Hepatocyte (in vitro differentiated cells): ENCODE measurements around the gene TNFRSF4. TPM values are rescaled to one million over a fixed set of nuclear protein-coding genes. Genes with fewer than 3 reads are reported as not detected.

Experiments
- DNase-seq: peaks from one replicate; pipeline ENCODE4 v3.0.0-alpha.2; 2016; ENCODE audit warnings: low spot score
- H2AFZ ChIP-seq: fragments of 200-600 bp; sonication (generic); 2 replicates; pipeline ENCODE4 v1.6.0; 2016; ENCODE audit warnings: antibody characterized with exemption, mild to moderate bottlenecking
- H3K27ac ChIP-seq: fragments of 200-600 bp; sonication (generic); 2 replicates; pipeline ENCODE4 v1.5.1; 2016; ENCODE audit warnings: mild to moderate bottlenecking
- H3K27me3 ChIP-seq: fragments of 200-600 bp; sonication (generic); 2 replicates; pipeline ENCODE4 v1.6.1; 2016
- H3K36me3 ChIP-seq: fragments of 200-600 bp; sonication (generic); replicated peaks from 2 replicates; pipeline ENCODE4 v1.5.1; 2016; ENCODE audit warnings: low read depth; ENCODE audit not compliant: insufficient read depth
- H3K4me1 ChIP-seq: fragments of 200-600 bp; sonication (generic); 2 replicates; pipeline ENCODE4 v1.5.1; 2016; ENCODE audit warnings: mild to moderate bottlenecking, moderate library complexity; ENCODE audit not compliant: insufficient read depth
- H3K4me2 ChIP-seq: fragments of 200-600 bp; sonication (generic); 2 replicates; pipeline ENCODE4 v1.6.0; 2016
- H3K4me3 ChIP-seq: fragments of 200-600 bp; sonication (generic); 2 replicates; pipeline ENCODE4 v1.5.1; 2016; ENCODE audit warnings: mild to moderate bottlenecking
- H3K79me2 ChIP-seq: fragments of 200-600 bp; sonication (generic); 2 replicates; pipeline ENCODE4 v1.6.0; 2017; ENCODE audit warnings: mild to moderate bottlenecking
- H3K9me2 ChIP-seq: fragments of 200-600 bp; sonication (generic); replicated peaks from 2 replicates; pipeline ENCODE4 v1.6.0; 2017; ENCODE audit warnings: mild to moderate bottlenecking; ENCODE audit not compliant: insufficient read depth
- H3K9me3 ChIP-seq: fragments of 200-600 bp; sonication (generic); 2 replicates; pipeline ENCODE4 v1.5.1; 2016; ENCODE audit warnings: low read depth, mild to moderate bottlenecking
- H4K20me1 ChIP-seq: fragments of 200-600 bp; sonication (generic); 2 replicates; pipeline ENCODE4 v1.6.0; 2016; ENCODE audit warnings: mild to moderate bottlenecking; ENCODE audit not compliant: insufficient read depth, poor library complexity, severe bottlenecking
- CTCF ChIP-seq: fragments of 200-600 bp; sonication (generic); IDR thresholded peaks from 2 replicates; pipeline ENCODE4 v1.5.1; 2016; ENCODE audit warnings: antibody characterized with exemption, mild to moderate bottlenecking; ENCODE audit not compliant: poor library complexity
- EZH2 ChIP-seq: fragments of 200-600 bp; sonication (generic); IDR thresholded peaks from 2 replicates; pipeline ENCODE4 v1.6.1; 2016; ENCODE audit warnings: antibody characterized with exemption, mild to moderate bottlenecking, borderline replicate concordance
- EZH2phosphoT487 ChIP-seq: fragments of 200-600 bp; sonication (generic); IDR thresholded peaks from one replicate; pipeline ENCODE4 v1.6.1; 2018; ENCODE audit warnings: antibody characterized with exemption, mild to moderate bottlenecking, low read depth, moderate library complexity; ENCODE audit not compliant: unreplicated experiment, severe bottlenecking
- WGBS: methylation state at CpG from one replicate; pipeline ENCODE4 v1.1.6; 2016; ENCODE audit warnings: low lambda C conversion rate; ENCODE audit errors: missing lambda C conversion rate; 5-methylcytosine and 5-hydroxymethylcytosine counted together
- polyA plus RNA-seq: library from polyadenylated mRNA; unstranded; fragments of >200 nt; fragmentation: Nextera tagmentation; extraction: Ambion mirVana; gene quantifications from 2 replicates; pipeline ENCODE4 v1.2.1, GENCODE V29; 2016
- total RNA-seq: library from RNA; depleted of rRNA; stranded (reverse); fragments of >200 nt; gene quantifications from 2 replicates; pipeline ENCODE4 v1.2.3, GENCODE V29; 2014

Gene TNFRSF4
- total and polyA plus RNA-seq, 2 experiments from 2014 or later, result not detected

DNA sequence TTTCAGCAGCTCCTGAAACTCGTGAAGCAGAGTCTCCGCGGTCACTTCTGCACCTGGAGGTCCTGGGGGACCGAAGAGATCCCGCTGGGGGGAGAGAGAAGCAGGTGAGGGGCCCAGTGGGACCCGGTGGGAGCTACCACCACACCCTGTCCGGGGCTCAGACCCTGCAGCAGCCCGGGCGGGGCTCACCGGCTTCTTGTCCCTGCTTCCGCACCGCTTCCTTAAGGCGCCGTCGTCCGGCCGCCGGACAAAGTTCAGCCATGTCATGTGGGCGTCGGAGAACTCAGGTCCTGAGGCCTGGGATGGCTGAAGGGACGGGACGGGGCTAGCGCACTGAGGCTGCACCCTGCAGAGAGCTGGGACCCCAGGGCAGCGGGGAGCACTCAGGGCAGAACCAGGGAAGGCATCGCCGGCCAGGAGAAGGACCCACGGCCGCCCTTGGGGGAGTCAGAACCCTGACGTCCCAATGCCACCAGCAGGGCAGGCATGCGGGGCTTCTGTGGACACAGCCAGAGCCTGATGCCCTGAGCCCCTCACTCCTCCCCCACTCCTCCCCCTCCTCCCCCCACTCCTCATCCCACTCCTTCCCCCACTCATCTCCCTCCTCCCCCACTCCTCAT is 30.3 kb upstream of the TNFRSF4 start:
- TF ChIP-seq CTCF (no peak), EZH2phosphoT487 (no peak), EZH2 (no peak)
- Histone ChIP-seq H3K9me3 (no peaks in the 10 kb centered on the region), H3K36me3 (no peaks in the 10 kb centered on the region), H3K4me1 (peaks cover 3% of the 10 kb centered on the region), H3K27me3 (peaks cover 24% of the 10 kb centered on the region), H2AFZ (no peak overlapping the region), H3K4me3 (no peak overlapping the region), H3K4me2 (peak overlapping the region; percentile 65), H4K20me1 (no peaks in the 10 kb centered on the region), H3K9me2 (no peaks in the 10 kb centered on the region), H3K79me2 (no peaks in the 10 kb centered on the region), H3K27ac (no peak overlapping the region)
- 79% methylated on average over 26 of the region's 30 CpGs for WGBS
- peak; percentile 73 for DNase-seq

DNA sequence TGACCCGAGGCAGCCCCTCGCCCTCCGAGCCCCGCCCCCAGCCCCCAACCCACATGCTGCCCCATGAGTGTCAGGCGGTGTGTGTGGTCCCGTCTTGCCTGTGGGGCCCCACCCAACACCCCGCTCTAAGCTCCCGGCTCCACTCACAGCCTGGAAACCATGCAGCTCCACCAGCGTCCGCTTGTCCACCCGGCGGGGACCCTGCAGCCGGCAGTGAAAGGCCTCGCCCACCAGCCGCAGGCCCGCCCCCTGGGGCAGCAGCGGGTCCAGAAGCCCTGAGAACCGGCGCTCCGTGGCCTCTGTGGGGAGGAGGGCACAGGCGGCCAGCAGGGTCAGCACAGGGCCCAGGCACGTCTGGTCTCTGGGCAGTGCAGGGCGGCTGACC is 29.8 kb upstream of the TNFRSF4 start:
- Histone ChIP-seq H3K4me2 (peak overlapping the region; percentile 65), H3K79me2 (no peaks in the 10 kb centered on the region), H3K4me1 (peaks cover 3% of the 10 kb centered on the region), H3K27me3 (peaks cover 24% of the 10 kb centered on the region), H3K27ac (no peak overlapping the region), H2AFZ (no peak overlapping the region), H3K36me3 (no peaks in the 10 kb centered on the region), H3K4me3 (no peak overlapping the region), H4K20me1 (no peaks in the 10 kb centered on the region), H3K9me3 (no peaks in the 10 kb centered on the region), H3K9me2 (no peaks in the 10 kb centered on the region)
- 63% methylated on average over 23 of the region's 23 CpGs for whole genome bisulfite sequencing
- TF ChIP-seq EZH2phosphoT487, result no peak
- TF ChIP-seq CTCF, result no peak
- no peak for TF ChIP-seq EZH2
- no peak for DNase-seq

DNA sequence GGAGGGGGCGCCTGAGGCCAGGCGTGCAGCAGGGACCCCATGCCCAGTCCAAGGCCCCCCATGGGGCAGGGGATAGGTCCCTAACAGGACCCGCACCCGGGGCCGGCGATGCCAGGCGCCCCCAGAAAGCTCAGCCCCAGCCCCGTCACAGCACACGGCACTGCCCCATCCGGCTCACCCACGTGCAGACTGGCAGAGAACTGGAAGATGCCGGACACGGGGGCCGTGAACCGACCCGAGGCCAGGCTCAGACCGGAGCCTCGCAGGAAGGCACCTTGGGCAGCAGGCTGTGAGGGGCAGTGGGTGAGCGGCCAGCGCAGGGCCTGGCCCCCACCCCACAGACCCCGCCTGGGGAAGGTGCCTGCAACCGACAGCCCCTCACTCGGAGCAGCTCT is 29.3 kb upstream of the TNFRSF4 start:
- WGBS, result 94% methylated on average over 22 of the region's 23 CpGs
- Histone ChIP-seq H3K27me3 (peaks cover 24% of the 10 kb centered on the region), H2AFZ (no peak overlapping the region), H3K9me3 (no peaks in the 10 kb centered on the region), H3K27ac (no peak overlapping the region), H3K4me2 (peak overlapping the region; percentile 65), H3K4me1 (peaks cover 7% of the 10 kb centered on the region), H3K36me3 (no peaks in the 10 kb centered on the region), H3K79me2 (no peaks in the 10 kb centered on the region), H3K9me2 (no peaks in the 10 kb centered on the region), H4K20me1 (no peaks in the 10 kb centered on the region), H3K4me3 (no peak overlapping the region)
- TF ChIP-seq EZH2phosphoT487, result no peak
- no peak for TF ChIP-seq CTCF
- TF ChIP-seq EZH2, result no peak
- no peak for DNase-seq
